ENCODE measurements around the gene UPK1A.

Gene UPK1A
- total RNA-seq: 0.26 to 0.84 reads per million in 2 experiments

- no peak for DNase-seq (ENCODE audit: low read depth)
Measured at GRCh38 chr19:35666251-35666913, at the start of gene UPK1A. Gene UPK1A, plus strand, starts transcription at chr19:35666517. Its CDS starts 296 bp downstream, at chr19:35666813.

GRCh38 chr19:35618857-35619256, 47.5 kb upstream of the UPK1A start:
- no peak for DNase-seq (ENCODE audit: low read depth)

- no peak for DNase-seq (ENCODE audit: low read depth)
Measured at GRCh38 chr19:35619290-35619923, 46.9 kb upstream of the UPK1A start.

- no peak for DNase-seq (ENCODE audit: low read depth)
Measured at GRCh38 chr19:35620001-35620400, 46.3 kb upstream of the UPK1A start.

- no peak for DNase-seq (ENCODE audit: low read depth)
Measured at GRCh38 chr19:35621708-35622107, 44.6 kb upstream of the UPK1A start.

GRCh38 chr19:35622750-35623149, 43.6 kb upstream of the UPK1A start:
- no peak for DNase-seq (ENCODE audit: low read depth)

GRCh38 chr19:35623327-35624010, 42.8 kb upstream of the UPK1A start:
- DNase-seq (ENCODE audit: low read depth): no peak

GRCh38 chr19:35628264-35628564, 38.1 kb upstream of the UPK1A start:
- DNase-seq (ENCODE audit: low read depth): no peak

GRCh38 chr19:35628565-35629331, 37.6 kb upstream of the UPK1A start, which contains the start of gene RBM42:
Gene RBM42, plus strand, starts transcription at chr19:35629036. Its CDS starts 118 bp downstream, at chr19:35629154.
- DNase-seq (ENCODE audit: low read depth): peak; percentile 95

- DNase-seq (ENCODE audit: low read depth): no peak
Measured at GRCh38 chr19:35629332-35629633, 37.0 kb upstream of the UPK1A start.

GRCh38 chr19:35633727-35634440, 32.4 kb upstream of the UPK1A start:
- DNase-seq (ENCODE audit: low read depth): no peak

GRCh38 chr19:35636651-35637050, 29.7 kb upstream of the UPK1A start:
- DNase-seq (ENCODE audit: low read depth): no peak

GRCh38 chr19:35637165-35637564, 29.2 kb upstream of the UPK1A start:
- DNase-seq (ENCODE audit: low read depth): no peak

GRCh38 chr19:35639321-35639639, 27.0 kb upstream of the UPK1A start:
- DNase-seq (ENCODE audit: low read depth): no peak

- no peak for DNase-seq (ENCODE audit: low read depth)
Measured at GRCh38 chr19:35639863-35640262, 26.5 kb upstream of the UPK1A start.

- DNase-seq (ENCODE audit: low read depth): no peak
Measured at GRCh38 chr19:35641515-35642151, 24.7 kb upstream of the UPK1A start, which contains the start of gene ETV2. Gene ETV2, plus strand, starts transcription at chr19:35641745. Its CDS starts 716 bp downstream, at chr19:35642461.

GRCh38 chr19:35642312-35642711, 24.0 kb upstream of the UPK1A start:
- DNase-seq (ENCODE audit: low read depth): no peak

- DNase-seq (ENCODE audit: low read depth): no peak
Measured at GRCh38 chr19:35642798-35643254, 23.5 kb upstream of the UPK1A start.

- peak; percentile 61 for DNase-seq (ENCODE audit: low read depth)
Measured at GRCh38 chr19:35643255-35644205, 22.8 kb upstream of the UPK1A start.

Data from T follicular helper cell (primary cell).